Measurements from ENCODE around the gene EEF1G. TPM values are rescaled to one million over a fixed set of nuclear protein-coding genes. Genes with fewer than 3 reads are reported as not detected.

EEF1G gene
- total and polyA plus RNA-seq, 9 of the 15 experiments (the other 6 are each of a cell fraction or from before 2014, with no cell fraction given), result 985 to 2,349 (median 2,035) TPM

DNA sequence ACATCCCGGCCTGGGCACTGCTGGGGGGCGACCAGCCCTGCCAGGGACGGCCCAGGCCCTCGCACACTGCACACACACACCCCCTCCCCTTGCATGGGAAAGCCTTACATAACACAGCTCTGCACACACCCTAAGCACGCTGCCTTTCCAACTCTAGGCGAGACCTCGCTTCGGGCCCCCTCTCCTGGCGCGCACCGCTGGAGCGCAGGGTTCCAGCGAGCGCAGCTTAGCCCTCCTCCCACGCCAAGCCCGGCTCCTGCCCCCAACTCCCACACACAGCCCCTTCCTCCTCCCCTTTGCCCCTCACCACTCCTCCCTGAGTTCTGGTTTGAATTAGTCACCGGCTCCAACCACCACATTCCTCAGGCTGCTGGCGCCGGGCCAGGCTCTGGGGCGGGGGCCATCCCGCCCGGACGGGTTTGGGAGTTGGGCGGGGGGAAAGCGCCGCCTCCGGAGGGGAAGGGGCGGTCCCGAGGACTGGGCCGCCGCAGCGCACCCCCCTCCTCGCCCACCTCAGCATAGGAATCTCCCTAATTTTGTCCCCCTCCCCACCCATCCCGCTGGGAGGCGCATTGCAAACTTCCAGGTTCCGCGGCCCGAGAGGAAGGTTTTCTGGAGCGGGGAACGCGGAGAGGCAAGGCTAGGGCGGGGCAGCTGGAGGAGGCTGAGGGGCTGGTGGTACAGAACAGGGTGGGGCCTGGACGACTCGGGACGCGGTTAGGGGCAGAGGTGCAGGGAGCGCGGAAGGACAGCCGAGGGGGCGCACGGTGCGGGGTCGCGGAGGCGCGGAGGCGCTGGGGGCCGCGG lies 28.1 kb downstream of the EEF1G start (continued):
- peak; percentile 73 for TF ChIP-seq NFIX (CRISPR knock-in tag; IDR thresholded peaks at IDR 0.05; ENCODE audit: low read depth)
- TF ChIP-seq CXXC5 (CRISPR knock-in tag; IDR thresholded peaks at IDR 0.05), result peak; percentile 52
- peak; percentile 97 for TF ChIP-seq GATAD2A (IDR thresholded peaks at IDR 0.05)
- peak in 1 of 2 experiments; percentile 84; a peak in 2 of 4 replicates for TF ChIP-seq RCOR1 (IDR thresholded peaks at IDR 0.05; ENCODE audit: borderline replicate concordance in 1 of 2, low read depth in 2 of 2, low read length in 2 of 2)
- 0 out of 2 replicates have a peak, but pooled peaks have one; percentile 59 for TF ChIP-seq NR3C1 (CRISPR knock-in tag; IDR thresholded peaks at IDR 0.05)
- TF ChIP-seq RBFOX2 (IDR thresholded peaks at IDR 0.05; ENCODE audit: low read depth, low read length), result peak; percentile 74
- no peak for TF ChIP-seq FOXP1 (CRISPR knock-in tag; IDR thresholded peaks at IDR 0.05)
- peak; percentile 59; the same call in 1 of the 2 replicates for TF ChIP-seq TCF7 (IDR thresholded peaks at IDR 0.05; ENCODE audit: borderline replicate concordance)
- no peak for TF ChIP-seq MAFF (IDR thresholded peaks at IDR 0.05; ENCODE audit: low read length)
- TF ChIP-seq ZNF274 (IDR thresholded peaks at IDR 0.05; ENCODE audit: borderline replicate concordance, low read depth, low read length), result no peak
- TF ChIP-seq NCOA1 (IDR thresholded peaks at IDR 0.05; ENCODE audit: low read depth), result 0 out of 2 replicates have a peak, but pooled peaks have one; percentile 34
- TF ChIP-seq FOXM1 (IDR thresholded peaks at IDR 0.05; ENCODE audit: low read depth), result 0 out of 2 replicates have a peak, but pooled peaks have one; percentile 16
- no peak for TF ChIP-seq FOXM1 (CRISPR knock-in tag; IDR thresholded peaks at IDR 0.05; ENCODE audit: low read depth)
- peak; percentile 56; the same call in 1 of the 2 replicates for TF ChIP-seq JUN (IDR thresholded peaks at IDR 0.05; ENCODE audit: borderline replicate concordance, low read depth, low read length)
- no peak for TF ChIP-seq JUN (CRISPR knock-in tag; IDR thresholded peaks at IDR 0.05; ENCODE audit: borderline replicate concordance)
- no peak for TF ChIP-seq ZFP30 (CRISPR knock-in tag; IDR thresholded peaks at IDR 0.05; ENCODE audit: borderline replicate concordance)
- peak; percentile 1; the same call in 1 of the 2 replicates for TF ChIP-seq BRD4 (IDR thresholded peaks at IDR 0.05)

Data from K562 (cell line).